ENCODE results near the gene PHC3.
A peak's percentile ranks its signal among the peaks of the same experiment; 100 is the strongest.
"Not testable (repeated sequence)": the region's sequence is repeated elsewhere in the genome, so short reads cannot be mapped to it uniquely, and the experiment has no call there.

PHC3 gene, protein sequence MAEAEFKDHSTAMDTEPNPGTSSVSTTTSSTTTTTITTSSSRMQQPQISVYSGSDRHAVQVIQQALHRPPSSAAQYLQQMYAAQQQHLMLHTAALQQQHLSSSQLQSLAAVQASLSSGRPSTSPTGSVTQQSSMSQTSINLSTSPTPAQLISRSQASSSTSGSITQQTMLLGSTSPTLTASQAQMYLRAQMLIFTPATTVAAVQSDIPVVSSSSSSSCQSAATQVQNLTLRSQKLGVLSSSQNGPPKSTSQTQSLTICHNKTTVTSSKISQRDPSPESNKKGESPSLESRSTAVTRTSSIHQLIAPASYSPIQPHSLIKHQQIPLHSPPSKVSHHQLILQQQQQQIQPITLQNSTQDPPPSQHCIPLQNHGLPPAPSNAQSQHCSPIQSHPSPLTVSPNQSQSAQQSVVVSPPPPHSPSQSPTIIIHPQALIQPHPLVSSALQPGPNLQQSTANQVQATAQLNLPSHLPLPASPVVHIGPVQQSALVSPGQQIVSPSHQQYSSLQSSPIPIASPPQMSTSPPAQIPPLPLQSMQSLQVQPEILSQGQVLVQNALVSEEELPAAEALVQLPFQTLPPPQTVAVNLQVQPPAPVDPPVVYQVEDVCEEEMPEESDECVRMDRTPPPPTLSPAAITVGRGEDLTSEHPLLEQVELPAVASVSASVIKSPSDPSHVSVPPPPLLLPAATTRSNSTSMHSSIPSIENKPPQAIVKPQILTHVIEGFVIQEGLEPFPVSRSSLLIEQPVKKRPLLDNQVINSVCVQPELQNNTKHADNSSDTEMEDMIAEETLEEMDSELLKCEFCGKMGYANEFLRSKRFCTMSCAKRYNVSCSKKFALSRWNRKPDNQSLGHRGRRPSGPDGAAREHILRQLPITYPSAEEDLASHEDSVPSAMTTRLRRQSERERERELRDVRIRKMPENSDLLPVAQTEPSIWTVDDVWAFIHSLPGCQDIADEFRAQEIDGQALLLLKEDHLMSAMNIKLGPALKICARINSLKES

DNA sequence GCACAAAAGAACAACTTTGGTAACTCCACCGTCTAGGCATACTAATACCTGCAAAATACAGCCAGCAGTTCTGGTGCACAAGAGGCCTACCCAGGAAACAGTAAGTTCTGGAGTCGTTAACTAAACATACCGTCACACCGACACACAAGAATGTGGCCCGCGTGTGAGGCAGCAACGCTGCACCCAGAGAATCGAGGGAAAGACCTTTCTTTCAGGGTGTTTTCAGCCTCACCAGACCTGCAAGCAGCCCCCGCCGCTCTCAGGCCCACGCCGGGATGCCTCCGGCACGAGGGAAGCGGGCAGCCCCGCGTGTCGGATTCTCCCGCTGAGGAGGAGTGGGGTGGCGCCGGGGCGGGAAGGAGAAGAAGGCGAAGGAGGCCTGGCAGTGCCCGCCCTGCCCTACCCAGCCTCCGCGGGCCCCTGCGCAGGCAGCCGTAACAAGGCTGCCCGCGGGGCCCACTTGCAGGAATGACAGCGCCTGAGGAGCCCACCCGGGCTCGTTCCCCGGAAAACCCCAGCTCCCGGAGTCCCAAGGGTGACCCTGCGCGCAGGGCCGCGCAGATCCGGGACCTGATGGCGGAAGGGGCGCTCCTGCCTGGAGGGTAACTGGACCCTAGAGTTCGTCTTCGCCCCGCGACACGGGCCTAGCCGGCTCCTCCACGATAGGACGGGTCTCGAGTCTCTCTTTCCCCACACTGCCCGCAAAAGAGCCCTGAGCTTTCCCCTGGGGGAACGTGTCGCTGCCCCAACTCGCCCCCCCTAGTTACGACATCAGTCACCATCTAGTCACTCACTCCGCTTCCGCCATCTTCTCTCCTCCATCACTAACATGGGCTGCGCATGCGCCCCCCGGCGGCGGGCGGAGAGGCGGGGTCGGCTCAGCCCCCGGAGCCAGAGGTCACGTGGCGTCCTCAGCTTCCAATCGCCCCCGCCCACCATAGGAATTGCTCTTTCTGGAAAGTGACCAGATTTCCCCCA is at the start of gene PHC3:
PHC3 (minus strand) TSS at position 826 of the 978 bp plus-strand sequence; CDS start at position 808, 18 bp downstream.
- peak; percentile 98 for DNase-seq (ENCODE audit: low read depth, low spot score)

DNA sequence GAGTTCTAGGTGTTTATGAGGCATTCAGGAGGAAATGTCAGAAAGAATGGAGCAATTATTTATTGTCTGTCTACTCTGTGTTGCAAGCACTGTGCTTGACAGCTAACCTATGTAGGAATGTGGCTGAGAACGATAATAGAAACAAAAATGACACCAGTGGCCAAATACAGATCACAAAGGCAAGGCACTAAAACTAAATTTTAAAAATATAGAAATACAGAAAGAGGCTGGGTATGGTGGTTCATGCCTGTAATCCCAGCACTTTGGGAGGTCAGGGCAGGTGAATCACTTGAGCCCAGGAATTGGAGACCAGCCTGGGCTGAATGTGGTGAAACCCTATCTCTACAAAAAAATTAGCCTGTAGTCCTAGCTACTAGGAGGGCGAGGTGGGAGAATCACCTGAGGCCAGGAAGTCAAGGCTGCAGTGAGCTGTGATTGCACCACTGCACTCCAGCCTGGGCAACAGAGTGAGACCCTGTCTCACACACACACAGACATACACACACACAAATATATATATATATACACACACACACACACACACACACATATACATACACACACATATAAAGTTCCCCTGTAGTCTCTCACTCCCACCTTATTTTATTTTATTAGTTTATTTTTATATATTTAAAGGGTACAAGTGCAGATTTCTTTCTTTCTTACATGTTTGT is 46.7 kb upstream of the PHC3 start:
- peak; percentile 14 for DNase-seq (ENCODE audit: low read depth, low spot score)

DNA sequence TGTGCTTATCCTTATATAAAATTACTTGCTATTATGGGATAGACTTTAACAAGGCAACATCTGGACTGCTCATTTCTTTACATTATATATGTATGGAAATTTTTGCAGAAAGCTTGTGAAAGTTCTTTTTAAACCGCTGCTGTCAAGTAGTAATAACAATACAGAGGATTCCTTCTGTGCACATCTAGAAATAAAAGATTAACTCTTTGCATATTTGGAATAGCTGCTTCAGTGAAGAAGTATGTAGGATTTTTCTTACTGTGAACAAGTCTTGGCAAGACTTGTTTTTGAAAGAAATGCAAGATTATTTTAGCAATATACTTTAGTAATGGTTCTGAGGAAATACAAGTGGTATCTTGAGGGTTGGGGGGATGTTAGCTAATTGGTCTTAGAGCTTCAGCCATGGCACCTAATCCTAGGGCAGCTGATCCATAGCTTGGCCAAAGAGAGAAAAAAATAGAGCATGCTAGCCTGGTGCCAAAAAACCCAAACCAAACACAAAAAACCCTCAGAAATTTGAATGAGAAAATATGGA is 45.0 kb upstream of the PHC3 start:
- DNase-seq (ENCODE audit: low read depth, low spot score): peak; percentile 37

DNA sequence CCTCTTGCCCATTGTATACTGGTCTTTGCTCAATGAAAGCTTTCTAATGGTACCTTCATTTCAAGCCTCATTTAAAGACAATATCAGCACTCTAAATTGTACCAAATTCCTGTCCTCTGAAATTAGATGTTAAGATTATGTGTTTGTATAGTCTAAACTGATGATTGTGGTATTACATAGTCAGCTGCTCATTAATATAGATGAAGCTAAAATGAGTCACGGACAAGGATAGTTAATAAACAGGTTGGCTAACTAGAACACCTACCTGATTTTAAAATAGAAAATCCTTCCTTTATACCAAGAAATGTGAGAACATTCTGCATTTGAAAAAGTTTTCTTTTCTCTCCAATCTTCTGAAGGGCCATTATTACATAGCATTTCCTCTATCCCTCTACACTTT is 43.6 kb upstream of the PHC3 start:
- no peak for DNase-seq (ENCODE audit: low read depth, low spot score)

DNA sequence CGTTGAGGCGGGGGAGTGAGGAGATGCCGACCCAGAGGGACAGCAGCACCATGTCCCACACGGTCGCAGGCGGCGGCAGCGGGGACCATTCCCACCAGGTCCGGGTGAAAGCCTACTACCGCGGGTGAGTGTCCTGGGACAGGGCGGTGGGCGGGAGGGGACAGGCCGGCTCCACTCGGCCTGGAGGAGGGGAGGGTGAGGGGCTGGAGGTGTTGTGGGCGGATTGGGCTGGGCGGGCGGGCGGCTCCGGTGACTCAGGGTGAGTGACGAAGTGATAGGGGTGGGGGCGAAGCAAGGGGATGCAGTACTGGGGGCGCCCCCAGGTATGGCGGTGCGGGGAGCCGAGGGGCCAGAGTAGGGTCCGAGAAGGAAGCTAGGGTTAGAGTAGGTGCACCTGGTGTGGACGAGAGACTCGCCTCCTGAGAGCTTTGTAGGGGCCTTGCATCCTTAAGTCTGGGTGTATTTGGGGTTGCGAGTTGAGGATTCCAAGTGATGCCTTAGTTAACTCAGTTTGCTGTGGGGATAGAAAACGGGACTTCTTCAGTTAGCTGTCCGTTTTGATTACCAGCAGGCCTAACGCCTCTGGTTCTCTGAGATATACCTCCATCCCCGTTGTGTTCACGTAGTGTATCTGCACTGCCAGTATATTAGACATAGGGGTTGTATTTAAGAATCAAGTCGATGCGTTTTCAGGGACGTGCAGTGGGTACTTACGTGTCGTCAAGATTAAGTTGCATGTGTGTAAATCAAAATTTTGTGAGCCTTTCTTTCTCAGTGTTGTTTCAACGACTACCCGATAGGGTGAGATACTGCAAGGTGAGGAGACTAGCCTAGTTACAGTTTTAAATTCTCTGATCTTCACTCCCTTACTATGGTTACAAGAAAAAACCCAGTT is 41.4 kb upstream of the PHC3 start:
- peak; percentile 72 for DNase-seq (ENCODE audit: low read depth, low spot score)

DNA sequence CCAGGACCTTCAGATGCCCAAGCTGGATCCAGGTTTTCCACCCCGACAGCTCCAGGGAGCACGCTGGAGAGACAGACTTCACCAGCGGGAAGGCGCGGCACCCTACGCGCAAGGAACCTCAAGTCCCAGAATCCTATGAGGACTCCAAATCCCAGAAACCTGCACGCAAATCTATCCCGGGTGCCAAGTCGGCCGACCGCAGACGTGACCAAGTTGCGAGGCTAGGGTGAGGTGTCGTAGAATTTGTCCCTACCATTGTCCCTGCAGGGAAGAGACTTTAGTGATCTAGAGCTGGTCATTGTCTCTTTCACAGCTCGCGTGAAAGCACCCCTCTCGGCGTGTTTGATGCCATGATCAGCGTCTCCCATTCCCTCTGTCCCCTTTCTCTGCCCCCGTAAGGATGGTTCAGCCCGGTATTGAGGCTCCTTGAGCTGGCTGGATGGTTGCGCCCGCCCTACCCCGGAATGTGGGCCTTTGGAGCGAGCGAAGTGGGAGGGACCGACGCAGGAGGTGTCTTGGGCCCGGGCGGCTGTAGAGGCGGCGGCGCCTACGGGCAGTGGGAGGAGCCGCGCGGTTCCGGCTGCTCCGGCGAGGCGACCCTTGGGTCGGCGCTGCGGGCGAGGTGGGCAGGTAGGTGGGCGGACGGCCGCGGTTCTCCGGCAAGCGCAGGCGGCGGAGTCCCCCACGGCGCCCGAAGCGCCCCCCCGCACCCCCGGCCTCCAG is 40.6 kb upstream of the PHC3 start, which contains the start of gene PRKCI:
PRKCI (plus strand) TSS at position 501 of the 723 bp plus-strand sequence. CDS start 246 bp downstream, outside the sequence.
- peak; percentile 98 for DNase-seq (ENCODE audit: low read depth, low spot score)

DNA sequence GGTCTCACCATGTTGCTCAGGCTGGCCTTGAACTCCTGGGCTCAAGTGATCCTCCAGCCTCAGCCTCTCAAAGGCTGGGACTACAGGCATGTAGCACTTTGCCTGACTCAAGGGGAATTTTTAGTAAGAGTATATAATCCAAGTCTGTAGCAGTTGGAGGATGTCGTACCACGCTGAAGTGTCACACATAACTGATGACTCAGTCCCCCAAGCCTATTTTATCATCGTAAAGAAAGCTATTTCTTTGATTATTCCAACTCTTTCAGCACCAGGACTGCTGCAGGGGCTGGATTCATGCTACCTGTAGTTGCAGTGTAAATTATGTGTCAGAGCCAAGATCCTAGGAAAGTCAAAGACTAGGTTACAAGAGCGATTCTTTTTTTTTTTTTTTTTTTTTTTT is 39.3 kb upstream of the PHC3 start:
- peak; percentile 7 for DNase-seq (ENCODE audit: low read depth, low spot score)

DNA sequence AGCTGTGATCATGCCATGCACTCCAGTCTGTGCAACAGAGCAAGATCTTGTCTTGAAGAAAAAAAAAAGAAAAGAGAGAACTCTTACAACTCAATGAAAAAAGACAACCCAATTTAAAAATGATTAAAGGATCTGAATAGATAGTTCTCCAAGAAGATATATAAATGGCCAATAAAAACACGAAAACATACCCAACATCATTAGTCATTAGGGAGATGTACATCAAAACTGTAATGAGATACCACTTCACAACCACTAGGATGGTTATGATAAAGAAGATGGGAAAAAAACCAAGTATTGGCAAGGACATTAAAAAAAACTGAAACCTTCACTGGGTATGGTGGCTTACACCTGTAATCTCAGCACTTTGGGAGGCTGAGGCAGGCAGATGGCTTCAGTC is 38.3 kb upstream of the PHC3 start:
- no peak for DNase-seq (ENCODE audit: low read depth, low spot score)

DNA sequence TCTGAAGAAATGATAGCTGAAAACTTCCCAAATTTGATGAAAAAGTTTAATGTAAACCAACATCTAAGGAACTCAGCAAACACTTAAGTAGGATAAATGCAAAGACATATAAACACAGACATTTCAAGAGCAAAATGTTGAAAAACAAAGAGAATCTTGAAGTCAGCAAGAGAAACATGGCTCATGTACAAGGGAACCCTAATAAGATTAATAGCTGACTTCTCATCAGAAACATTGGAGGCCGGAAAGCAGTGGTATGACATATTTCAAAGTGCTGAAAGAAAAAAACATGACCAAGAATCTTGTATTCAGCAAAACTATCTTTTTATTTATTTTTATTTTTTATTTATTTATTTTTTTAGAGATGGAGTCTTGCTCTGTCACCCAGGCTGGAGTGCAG is 30.1 kb upstream of the PHC3 start:
- no peak for DNase-seq (ENCODE audit: low read depth, low spot score)

DNA sequence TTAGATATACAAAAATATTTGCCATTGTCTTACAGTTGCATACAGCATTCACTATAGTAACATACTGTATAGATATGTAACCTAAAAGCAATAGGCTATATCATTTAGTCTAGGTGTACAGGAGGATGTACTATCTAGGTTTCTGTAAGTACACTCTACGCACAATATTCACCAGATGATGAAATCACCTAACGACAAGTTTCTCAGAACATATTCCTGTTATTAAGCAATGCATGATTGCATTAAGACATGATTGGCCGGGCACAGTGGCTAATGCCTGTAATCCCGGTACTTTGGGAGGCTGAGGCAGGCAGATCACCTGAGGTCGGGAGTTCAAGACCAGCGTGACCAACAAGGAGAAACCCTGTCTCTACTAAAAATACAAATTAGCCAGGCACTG is 26.2 kb upstream of the PHC3 start:
- no peak for DNase-seq (ENCODE audit: low read depth, low spot score)

DNA sequence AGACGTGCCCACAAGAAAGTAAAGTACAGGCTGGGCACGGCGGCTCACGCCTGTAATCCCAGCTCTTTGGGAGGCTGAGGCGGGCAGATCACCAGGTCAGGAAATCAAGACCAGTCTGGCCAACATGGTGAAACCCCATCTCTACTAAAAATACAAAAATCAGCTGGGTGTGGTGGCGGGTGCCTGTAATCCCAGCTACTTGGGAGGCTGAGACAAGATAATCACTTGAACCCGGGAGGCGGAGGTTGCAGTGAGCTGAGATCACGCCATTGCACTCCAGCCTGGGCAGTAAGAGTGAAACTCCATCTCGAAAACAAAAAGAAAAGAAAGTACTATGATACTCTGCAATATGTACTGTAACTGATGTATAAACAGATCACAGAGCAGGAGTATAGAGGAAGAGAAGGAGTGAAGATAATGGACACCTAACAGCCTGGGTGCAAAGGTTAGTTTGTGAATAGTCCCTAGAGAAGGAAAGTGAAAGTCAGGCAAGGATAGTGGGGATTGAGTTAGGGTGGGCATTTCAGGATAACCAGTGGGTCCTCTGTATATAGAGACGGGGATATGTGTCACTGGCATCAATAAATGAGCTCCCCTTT is 24.7 kb upstream of the PHC3 start:
- not testable (repeated sequence) for DNase-seq (ENCODE audit: low read depth, low spot score)

DNA sequence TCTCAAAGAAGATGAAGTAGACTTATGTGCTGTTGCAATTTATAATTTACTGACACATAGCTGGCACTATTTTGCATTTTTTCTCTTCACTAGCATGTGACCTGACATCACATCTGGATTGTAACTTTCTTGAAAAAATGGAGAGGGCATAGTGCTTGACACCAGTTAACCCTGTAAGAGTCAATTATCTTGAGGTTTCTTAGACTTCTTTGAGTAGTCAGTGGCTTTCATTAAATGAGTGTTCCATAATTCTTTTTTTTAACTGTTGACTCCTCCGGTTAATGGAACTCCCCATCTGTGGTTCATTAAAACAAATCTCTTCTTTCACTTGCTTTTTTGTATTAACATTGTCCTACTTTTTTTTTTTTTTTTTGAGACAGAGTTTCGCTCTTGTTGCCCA is 23.8 kb upstream of the PHC3 start:
- DNase-seq (ENCODE audit: low read depth, low spot score): no peak

DNA sequence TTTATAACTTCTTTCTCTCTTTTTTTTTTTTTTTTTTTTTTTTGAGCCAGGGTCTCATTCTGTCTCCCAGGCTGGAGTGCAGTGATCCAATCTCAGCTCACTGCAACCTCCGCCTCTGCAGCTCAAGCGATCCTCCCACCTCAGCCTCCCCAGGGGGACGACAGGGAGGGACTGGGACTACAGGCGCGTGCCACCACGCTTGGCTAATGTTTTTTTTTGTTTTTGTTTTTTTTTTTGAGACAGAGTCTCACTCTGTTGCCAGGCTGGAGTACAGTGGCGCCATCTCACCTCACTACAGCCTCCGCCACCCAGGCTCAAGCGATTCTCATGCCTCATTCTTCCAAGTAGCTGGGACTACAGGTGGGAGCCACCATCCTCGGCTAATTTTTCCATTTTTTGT is 23.0 kb upstream of the PHC3 start:
- no peak for DNase-seq (ENCODE audit: low read depth, low spot score)

DNA sequence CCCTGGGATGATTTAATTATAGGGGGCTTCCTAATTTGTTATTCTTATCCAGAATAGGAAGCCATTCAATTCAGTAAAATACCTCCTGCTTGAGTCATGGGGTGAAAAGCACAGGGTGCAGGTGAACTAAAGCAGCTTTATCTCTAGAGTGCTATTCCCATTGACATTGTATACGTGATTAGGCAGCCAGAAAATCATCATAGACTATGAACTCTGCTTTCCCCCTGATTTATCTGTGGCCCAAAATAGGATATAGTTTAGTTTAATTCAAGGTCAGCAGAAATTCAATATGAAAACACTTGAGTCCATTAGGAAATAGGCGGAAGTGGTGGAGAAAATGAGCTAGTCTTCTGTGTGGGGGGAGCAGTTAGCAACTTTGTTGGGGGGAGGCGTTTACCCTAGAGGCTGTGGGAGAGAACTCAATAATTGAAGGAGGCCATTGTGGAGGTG is 22.5 kb upstream of the PHC3 start:
- DNase-seq (ENCODE audit: low read depth, low spot score): no peak

DNA sequence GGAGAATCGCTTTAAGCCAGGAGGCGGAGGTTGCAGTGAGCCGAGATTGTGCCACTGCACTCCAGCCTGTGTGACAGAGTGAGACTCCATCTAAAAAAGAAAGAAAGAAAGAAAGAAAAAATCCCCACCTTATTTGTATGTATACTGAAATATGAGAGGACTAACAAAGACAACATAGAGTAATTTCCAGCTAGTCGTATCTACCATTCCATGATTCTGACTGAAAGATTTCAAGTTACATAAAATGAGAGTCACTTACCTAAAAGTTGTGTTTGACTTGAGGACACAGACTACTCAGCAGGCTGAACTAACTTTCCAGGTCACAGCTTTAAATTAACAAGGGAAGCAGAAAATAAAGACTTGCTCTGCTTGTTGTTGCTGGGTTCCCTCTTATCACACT is 21.9 kb upstream of the PHC3 start:
- no peak for DNase-seq (ENCODE audit: low read depth, low spot score)

DNA sequence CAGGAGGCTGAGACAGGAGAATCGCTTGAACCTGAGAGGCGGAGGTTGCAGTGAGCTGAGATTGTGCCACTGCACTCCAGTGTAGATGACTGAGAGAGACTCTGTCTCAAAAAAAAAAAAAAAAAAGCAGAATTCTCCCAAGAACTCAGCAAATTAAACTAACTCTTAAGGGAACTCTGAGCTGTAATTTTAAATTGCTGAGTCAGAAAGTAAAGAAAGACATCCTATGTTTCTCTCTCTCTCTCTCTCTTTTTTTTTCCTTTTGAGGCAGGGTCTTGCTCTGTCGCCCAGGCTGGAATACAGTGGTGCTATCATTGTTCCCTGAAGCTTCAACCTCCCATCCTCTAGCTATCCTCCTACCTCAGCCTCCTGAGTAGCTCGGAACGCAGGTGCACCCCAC is 20.0 kb upstream of the PHC3 start:
- no peak for DNase-seq (ENCODE audit: low read depth, low spot score)

DNA sequence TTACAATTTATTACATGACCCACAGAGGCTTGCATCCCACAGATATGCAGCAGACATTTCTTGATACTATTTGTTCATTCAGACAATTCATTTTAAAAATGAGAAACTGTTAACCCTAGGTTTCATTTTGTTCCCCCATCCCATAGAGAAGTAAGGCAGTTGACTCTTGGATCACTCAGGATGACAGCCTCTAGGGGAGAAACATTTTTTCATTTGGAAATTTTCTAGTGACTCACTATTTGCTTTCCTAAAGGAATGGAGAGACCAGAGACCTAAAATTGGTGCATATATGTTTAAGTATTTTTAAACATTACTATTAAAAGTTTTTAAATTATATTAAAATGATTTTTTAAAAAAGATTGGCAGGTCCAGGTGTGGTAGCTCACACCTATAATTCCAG is 19.5 kb upstream of the PHC3 start:
- DNase-seq (ENCODE audit: low read depth, low spot score): no peak

DNA sequence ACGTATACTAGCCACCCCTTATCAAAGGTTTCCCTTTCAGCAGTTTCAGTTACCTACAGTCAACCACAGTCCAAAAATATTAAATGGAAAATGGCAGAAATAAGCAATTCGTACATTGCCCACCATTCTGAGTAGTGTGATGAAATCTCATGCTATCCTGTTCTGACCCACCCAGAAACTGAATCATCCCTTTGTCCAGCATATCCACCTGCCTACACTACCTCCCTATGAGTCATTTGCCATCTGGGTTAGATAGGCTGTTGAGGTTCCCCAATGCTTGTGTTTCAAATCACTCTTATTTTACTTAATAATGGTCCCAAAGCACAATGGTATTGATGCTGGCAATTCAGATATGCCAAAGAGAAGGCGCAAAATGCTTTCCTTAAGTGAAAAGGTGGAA is 15.3 kb upstream of the PHC3 start:
- DNase-seq (ENCODE audit: low read depth, low spot score): no peak

All from astrocyte of the hippocampus (primary cell).